Activated T-cell treated with anti-CD3 and anti-CD28 coated beads for 48 hours (primary cell): ENCODE data around the gene IL1R2.

Source experiments
- DNase-seq: peaks from one replicate; pipeline ENCODE4 v3.0.0-alpha.2; 2020; ENCODE audit warnings: low read depth

The IL1R2 gene, protein sequence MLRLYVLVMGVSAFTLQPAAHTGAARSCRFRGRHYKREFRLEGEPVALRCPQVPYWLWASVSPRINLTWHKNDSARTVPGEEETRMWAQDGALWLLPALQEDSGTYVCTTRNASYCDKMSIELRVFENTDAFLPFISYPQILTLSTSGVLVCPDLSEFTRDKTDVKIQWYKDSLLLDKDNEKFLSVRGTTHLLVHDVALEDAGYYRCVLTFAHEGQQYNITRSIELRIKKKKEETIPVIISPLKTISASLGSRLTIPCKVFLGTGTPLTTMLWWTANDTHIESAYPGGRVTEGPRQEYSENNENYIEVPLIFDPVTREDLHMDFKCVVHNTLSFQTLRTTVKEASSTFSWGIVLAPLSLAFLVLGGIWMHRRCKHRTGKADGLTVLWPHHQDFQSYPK

GRCh38 chr2:101991721-101992145 is at the start of gene IL1R2:
TSS of gene IL1R2 (plus strand) at chr2:101991960. CDS start at chr2:102008576, 16,616 bp downstream.
- DNase-seq: no peak

- no peak for DNase-seq
Measured at GRCh38 chr2:101942851-101943250, 48.9 kb upstream of the IL1R2 start.

DNA sequence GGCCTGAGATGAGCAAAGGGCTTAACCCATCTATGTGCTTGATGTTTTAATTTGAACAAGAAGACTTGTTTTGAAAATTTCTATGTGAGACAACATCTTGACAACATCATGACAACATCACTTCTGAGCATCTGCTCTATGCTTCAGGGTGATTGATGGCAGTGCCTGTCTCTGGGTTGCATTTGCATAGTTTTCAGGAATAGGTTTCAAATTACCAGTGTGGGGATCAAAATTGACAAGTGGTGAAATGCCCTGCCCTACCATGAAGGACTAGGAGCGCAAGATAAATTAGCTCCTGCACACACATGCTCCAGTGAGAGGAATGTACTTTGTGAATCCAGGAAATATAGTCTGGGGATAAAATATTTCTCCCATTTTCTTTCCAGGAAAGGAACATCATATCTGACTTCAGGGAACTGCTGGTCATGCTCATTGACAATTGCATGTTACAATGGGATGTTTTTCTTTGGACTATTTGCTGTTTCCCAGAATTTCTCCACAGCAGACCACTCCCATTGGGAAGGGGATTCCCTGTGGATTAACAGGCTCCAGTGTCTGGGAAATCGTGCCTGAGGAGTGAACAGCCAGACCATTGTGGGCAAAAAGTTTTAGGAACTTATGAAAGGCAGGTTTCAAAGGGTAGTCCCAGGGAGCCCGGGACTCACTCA is 45.3 kb upstream of the IL1R2 start:
- no peak for DNase-seq

- no peak for DNase-seq
Measured at GRCh38 chr2:101947374-101947773, 44.4 kb upstream of the IL1R2 start.

DNA sequence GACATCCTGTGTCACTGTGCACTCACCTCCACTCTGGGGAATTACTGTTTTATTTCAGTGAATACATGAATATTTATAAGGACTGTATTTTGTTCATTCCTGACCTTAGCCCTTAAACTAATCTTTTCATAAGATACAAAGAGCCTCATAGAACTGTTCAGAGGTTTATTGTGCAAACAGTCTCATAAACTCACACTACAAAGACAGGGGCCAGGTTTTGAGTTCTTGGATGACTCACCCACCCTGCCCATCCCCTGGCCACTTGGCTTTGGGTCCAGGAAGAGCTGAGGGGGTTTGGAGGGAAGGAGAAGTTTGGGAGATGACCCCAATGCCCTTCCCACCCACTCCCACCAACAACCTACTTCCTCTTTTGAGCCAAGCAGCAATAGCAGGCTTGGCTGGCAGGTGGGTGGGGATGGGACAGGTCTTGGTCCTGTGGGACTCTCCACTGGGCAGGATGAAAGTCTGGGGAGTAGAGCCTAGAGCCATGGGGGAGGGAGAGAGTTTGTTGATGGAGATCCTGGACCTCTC is 43.1 kb upstream of the IL1R2 start:
- no peak for DNase-seq

DNA sequence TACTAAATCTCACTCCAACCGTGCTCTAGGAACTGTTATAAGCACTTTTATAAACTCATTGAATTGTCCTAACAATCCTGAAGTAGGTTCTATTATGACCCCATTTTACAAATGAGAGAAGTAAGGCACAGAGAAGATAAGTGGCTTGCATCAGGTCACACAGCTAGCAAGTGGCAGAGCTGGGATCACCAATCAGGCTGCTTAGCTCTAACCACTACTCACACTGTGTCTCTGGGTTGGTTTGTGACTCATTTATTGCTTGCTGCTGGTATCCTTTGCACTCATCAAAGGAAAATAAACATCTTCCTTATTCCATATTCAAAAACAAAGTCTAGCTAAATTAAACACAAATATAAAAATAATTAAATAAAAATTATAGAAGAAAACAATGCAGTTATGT is 42.5 kb upstream of the IL1R2 start:
- DNase-seq: no peak

GRCh38 chr2:101951296-101951695 is 40.5 kb upstream of the IL1R2 start:
- DNase-seq: no peak

DNA sequence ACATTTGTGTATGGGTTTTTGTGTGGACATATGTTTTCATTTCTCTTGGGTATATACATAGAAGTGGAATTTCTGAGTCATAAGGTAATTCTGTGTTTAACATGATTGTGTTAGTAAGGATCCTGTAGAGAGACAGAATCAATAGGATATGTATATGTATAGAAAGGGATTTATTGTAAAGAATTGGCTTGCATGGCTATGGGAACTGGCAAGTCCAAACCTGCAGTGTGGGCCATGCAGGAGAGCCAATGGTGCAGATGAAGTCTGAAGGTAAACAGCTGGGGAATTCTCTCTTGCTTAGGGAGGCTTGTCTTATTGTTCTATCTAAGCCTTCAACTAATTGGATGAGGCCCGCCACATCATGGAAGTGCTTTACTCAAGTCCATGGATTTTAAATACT is 39.2 kb upstream of the IL1R2 start:
- DNase-seq: no peak

GRCh38 chr2:101956465-101957438 is 35.0 kb upstream of the IL1R2 start:
- DNase-seq: no peak

DNA sequence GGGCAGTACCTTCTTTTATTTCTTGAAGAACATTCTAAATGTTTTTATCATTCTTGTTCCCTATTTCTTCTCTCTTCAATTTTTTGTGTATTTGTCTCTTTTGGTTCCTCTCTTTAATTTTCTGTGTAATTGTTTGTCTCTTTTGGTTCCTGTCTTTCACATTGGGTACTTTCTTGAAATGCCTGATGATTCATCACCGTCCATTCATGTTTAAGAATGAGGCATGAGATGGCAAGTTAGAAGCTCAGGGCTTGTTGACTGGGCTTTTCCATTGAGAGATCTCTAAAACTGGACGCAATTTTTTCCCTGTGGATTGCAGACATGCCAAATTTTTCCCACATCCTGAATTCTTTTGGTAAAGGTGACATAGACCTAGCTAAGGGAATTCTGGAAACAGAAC is 33.7 kb upstream of the IL1R2 start:
- DNase-seq: no peak

GRCh38 chr2:101960819-101961337 is 30.9 kb upstream of the IL1R2 start:
- DNase-seq: no peak

DNA sequence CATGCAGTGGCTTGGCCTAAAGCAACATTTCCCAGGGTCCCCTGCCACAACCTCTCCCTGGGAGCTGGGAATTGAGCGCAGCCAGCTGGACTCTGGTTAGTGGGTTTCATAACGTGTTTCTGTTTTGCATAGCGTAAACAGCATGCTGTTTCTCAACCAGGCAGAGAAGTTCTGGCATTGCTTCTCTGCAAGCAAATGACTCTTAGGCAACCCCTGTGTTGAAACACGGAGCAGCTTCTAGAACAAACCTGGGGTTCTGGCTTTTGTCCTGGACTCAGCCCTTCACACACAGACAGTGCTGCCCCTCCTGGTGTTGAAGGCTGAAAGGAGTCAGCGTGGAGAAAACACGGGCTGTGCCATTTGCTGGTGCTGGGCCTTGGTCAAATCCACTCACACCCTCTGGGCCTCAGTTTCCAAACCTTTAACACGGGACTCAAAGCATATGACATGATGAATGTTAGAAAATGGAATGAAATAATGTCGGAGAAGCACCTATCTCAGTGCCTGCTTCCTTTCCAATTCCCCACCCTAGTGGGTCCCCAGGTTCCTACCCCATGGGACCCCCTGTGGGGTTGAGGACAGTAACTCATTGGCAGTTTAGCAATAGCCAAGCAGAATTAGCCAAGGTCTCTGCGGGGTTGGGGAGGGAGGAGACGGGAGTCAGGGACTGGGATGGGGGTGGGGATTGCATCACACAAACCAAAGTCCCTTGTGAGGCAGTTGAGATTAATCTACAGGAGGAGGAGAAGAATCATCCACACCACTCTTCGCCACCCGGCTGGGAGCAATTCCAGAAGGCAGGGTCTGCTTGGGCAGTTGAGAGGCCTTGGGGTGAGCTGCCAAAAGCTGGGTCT is 30.2 kb upstream of the IL1R2 start:
- no peak for DNase-seq

DNA sequence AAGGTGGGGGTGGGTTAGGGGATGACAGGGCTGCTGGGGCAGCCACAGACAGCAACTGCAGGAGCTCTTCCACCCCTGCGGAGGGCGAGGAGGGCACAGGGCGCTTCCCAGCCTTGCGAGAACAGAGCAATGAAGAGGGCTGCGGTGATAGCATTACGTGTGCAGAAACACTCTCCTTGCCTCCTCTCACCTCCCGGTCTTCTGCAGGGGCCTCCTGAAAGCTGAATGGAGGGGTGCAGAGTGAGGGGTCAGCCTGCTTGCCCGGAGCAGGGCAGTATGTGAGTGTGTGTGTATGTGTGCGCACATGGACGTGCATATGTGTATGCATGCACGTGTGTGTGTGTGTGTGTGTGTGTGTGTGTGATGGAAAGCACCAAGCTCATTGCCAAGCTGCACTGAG is 29.5 kb upstream of the IL1R2 start:
- DNase-seq: no peak

DNA sequence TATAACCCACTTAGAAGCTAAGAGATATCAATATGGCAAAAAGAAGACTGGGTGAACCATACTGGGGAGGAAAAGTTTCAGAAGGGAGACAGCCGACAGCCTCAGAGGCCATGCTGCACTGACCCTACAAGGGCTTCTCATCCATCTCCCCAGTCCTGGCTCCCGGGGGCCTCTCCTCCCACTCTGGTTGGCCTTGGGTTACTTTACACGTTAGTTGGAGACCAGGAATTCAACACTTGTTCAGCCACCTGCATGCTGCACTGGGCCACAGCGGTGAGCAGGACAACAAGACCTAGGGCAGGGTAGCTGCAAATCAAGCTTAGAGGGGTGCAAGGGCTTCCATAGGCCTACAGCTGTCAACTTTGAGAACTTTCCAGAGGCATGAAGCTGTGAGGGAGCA is 28.6 kb upstream of the IL1R2 start:
- no peak for DNase-seq

GRCh38 chr2:101967826-101968513 is 23.8 kb upstream of the IL1R2 start:
- DNase-seq: no peak

DNA sequence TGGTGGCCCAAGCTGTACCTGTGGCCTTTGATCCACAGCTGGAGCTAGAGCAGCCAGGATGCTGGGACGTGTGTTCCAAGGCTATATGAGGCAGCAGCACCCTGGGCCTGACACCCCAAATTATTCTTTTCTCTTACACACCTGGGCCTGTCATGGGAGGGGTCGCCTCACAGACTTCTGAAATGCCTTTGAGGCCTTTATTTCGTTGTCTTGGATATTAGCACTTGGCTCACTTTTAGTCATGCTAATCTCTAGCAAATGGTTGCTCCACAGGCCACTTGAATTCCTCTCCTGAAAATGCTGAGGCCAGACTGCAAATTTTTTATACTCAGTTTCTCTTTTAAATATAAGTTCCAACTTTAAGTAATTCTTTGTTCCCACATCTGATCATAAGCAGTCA is 22.0 kb upstream of the IL1R2 start:
- no peak for DNase-seq

GRCh38 chr2:101970901-101971300 is 20.9 kb upstream of the IL1R2 start:
- no peak for DNase-seq

DNA sequence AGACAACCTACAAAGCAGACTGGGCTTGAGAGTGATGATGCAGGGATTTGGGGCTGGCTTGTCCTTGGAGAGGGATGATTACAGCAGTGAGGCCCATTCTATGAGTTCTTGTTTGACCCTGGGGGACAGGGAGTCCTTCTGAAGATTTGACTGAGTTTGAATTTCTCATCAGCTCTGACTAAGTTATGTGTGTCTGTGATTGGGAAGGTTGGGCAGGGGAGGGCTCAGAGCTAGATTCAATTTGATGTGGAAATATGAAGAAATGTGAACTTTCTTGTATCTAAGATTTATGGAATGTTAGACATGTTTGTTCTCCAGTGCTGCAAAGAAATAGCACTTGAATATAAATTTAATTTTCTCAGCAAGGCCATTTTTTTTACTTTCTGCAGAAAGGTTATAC is 19.9 kb upstream of the IL1R2 start:
- no peak for DNase-seq

GRCh38 chr2:101972621-101973434 is 18.9 kb upstream of the IL1R2 start:
- DNase-seq: no peak

GRCh38 chr2:101974663-101975062 is 17.1 kb upstream of the IL1R2 start:
- DNase-seq: no peak
